GM18909 (cell line): ENCODE results near the gene BHLHE41.

Experiments
- ATAC-seq: cut with Tn5 transposase; IDR thresholded peaks from one replicate; pipeline ENCODE4 v1.9.1; 2021; ENCODE audit warnings: mild to moderate bottlenecking; ENCODE audit not compliant: unreplicated experiment, poor library complexity

The BHLHE41 gene

DNA sequence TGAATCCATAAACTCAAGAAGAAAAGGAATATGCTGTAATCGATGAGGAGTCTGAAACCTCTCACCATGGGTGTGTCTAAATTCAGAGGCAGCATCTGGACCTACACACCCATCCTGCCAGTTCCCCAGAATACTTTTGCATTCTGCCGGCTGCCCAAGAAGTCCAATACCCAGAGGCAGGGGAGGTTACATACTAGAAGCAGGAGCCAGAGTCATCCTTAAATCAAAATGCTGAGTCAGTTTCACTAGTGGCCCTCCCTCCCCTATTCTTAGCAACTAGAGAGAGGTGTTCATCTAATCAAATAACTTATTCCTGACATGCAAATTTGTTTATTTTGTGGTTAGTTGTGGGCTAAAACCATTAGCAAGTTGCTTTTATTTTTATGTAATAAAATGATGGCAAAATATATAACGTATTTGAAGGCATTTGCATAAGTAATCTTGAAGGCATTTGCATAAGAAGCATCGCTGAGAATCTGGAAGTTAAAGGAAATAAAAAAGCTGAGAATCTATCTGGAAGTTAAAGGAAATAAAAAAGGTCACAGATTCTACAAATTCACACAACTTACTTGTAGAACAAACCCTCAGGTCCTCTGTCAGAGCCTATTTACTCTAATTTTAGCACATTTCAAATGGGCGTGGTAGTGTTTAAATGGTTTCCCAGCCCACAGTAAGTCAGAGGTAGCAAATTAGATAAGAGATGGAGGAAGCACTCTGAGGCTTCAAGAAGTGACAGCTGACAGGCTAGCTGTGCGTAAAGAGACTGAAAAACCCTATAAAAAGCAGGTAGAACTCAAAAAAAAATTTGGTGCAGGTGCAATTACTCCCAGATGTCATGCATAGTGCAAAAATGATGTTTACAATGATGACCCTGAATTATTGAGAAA, 7.8 kb downstream of the BHLHE41 start:
- no peak for ATAC-seq

DNA sequence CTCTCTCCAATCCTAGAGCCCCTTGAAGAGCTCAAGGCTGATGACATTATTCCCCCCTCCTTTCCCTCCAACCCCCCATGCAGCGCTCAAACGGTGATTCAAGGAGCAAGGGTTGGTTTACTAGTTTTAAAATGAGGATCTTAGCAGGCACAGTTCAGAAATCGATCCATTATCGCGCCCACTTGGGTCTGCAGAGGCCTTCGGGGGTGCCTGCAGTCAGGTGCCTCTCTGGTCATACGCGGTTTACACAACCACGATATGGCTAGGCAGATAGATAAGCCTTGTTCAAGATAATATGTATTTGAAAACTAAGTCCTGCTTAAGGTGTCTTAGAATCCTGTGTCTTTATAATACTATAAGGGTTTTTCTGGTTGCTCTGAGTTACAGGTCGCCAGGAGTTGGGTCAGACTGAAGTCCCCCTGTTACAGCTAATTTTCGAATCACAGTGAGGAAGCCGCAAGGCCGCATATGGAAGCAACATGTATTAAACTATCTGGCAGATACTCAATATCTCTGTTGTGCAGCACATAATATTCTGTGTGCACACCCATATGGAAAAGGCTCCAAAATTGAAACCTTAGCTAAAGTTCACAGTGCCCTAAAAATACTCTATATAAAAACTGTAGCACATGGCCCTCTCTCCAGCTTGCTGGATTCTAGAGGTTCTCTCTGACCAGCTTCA, 10.0 kb downstream of the BHLHE41 start:
- ATAC-seq: no peak

DNA sequence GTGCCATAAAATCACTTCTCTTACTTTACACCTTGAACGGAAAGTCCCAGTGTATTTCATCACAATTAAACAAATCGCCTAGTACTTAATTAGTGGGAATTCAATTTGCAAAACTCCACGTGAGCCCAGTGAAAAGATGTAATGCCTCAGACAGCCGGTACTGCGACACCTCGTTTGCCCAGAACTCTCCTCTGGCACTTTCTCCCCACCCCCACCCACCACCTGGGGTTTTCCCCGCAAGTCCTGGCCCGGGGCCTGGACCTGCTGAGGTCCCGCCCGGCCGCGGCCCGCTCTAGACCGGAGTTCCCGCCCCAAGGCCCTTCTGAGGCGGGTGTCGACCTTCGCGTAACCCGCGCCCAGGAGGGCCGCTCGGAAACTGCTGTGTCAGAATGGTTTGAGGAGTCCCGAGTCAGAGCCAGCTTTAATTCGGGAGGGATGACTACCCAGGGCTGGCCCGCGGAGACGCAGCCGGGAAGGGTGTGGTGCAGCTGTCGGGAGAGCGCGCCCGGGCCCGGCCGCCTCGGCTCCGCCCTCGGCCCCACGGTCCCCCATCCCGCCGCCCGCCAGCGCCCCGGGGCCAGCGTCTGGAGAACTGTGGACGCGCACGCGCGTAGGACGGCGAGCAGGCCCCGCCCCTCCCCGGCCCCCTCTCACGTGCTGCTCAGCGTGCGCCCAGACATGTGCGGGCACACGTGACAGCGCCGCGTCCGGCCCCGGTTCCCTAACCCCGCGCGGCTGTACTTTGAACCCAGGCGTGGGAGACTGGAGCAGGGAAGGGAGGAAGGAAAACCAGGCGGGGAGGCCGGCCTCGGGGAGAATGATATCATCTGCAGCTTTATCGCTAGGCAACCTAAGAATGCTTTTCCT, 10.8 kb downstream of the BHLHE41 start:
- peak; percentile 68 for ATAC-seq

GRCh38 chr12:26113181-26113654, 11.6 kb downstream of the BHLHE41 start:
- no peak for ATAC-seq

GRCh38 chr12:26112703-26113147, 12.1 kb downstream of the BHLHE41 start:
- no peak for ATAC-seq

- no peak for ATAC-seq
Measured at GRCh38 chr12:26112232-26112631, 12.6 kb downstream of the BHLHE41 start.

- no peak for ATAC-seq
Measured at GRCh38 chr12:26109343-26109881, 15.4 kb downstream of the BHLHE41 start.

- no peak for ATAC-seq
Measured at GRCh38 chr12:26108915-26109314, 15.9 kb downstream of the BHLHE41 start.

DNA sequence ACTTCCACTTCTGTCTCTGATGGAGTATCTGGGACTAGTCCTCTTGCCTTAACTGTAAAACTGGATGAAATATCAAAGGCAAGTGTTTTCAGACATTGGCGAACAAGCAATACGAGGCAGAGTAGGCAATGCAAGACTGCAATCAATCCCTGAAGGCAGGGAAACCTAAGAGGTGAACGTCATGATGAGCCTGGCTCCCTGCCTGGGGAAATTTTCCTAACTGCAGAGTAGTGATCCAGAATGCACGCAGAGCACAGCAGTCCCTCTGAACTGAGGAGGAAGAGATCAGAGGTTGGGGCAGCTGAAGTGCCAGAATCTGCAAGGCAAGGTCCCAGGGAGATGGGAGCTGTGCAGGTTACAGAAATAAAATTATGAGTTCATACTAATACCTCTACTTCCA, 18.5 kb downstream of the BHLHE41 start:
- ATAC-seq: no peak

- no peak for ATAC-seq
Measured at GRCh38 chr12:26102953-26103352, 21.9 kb downstream of the BHLHE41 start.

- ATAC-seq: no peak
Measured at GRCh38 chr12:26101763-26102162, 23.1 kb downstream of the BHLHE41 start.

DNA sequence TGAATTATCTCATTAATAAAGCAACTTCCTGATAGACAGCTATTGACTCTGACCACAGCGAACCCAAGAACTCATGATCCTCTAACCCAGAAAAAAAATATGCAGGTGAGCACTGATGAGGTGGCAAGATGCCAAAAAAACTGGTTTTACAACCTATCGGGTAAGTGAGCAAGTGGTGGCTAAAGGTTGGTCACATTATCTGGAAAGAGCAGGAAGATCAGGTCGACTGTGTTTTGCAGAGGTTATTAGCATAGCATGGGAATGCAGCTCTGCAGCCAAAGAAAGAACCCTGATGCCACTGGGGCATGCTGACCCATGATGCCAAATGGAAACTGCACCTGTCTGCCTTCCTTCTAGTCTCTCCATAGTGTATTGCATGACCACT, 23.5 kb downstream of the BHLHE41 start:
- no peak for ATAC-seq

DNA sequence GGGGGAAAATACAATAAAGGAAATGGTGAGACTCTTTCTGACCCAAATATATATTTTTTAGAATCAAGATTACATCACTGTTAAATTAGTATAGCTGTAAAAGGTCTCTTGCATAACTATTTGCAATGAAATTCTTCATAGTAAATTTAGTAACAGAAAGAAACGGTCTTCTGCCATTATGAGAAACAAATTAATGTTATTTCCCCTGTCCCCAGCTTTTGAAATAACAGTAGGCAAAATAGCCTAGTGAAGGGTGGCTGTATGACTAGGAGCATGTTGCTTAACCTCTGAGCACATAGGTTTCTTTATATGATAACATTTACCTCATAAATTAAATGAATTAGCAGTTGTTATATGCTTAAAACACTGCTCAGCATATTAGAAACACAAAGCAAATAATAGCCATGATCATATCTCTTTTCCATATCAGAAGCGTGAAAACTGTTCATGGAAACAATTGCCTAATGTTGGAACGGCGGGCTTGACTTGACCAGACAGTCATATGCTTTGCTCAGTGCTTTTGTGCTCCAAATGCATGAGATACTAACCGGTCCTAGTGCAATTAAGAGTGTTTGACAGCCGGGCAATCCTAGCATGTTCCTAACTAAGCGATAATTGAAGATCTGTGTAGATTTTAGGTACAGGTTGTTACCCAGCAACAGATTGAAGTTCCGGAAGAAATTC, 24.0 kb downstream of the BHLHE41 start:
- ATAC-seq: no peak

DNA sequence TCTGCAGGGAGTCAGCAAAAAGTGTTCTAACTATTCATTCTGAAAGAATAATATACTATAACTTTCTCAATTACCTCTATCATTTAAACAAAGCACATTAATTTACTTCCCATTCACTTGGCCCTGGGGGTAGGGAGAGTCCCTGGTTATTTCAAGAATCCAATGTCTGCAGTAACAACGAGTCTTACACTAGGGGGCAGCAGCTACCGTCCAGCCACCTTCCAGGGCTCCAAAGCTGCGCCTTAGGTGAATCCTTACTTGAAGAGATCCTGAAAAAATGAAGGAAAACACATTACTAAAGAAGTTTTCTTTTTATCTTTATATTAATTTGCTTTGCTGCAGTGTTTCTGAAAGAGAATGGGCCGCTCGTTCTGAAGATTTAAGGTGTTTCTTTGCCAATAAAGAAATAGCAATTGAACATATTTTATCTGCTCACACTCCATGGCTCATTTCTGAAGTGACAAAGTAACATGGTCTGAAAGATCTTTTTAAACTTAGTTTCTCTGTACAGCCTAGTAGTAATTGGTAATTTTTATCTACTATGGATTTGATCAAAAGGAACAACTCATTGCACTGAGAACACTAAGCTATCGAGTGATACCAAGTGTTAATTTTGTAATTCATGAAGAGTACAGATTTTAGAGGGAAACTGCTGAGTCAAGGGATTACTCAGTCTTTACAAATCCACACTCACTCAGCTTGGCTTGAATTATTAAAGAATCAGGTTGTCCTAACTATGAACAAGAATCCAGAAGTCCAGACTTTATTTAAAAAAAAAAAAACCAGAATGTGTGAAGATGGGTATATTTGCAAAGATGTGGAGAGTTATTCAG, 27.6 kb downstream of the BHLHE41 start:
- ATAC-seq: no peak

DNA sequence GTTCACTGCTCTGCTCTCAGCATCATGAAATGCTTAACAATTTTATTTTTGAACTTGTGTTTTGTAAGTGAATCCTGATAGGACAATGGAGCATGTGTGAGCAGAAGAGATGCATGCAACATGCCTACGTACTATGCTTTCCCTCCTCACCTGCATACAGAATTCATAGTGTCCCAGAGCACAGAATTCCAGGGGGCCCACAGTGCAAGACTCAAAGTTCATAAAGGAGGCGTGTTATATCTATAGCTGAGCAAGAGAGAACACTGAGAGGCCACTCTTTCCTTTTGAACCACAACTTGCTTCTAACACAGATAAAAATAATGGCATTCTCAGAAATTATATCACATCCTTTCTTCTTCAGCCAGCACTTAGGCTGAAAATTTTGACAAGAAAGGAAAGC, 28.8 kb downstream of the BHLHE41 start:
- ATAC-seq: no peak

DNA sequence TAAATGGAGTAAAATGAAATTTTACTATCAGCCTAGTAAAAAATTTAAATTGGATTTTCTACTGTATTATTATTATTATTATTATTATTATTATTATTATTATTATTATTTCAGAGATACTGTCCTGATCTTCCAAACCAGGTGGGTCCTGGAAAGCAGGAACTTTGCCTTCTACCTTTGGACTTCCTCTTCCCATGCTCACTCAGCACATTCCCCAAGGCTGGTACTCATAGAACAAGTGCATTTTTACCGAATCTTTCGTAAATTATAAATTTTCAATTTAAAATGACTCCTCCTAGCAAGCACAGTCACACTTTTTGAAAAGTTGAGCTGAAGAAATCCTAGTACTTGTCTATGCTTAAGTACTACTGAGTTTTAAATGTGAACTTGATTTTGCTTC, 29.7 kb downstream of the BHLHE41 start:
- ATAC-seq: no peak

GRCh38 chr12:26092346-26093105, 32.3 kb downstream of the BHLHE41 start:
- ATAC-seq: no peak

DNA sequence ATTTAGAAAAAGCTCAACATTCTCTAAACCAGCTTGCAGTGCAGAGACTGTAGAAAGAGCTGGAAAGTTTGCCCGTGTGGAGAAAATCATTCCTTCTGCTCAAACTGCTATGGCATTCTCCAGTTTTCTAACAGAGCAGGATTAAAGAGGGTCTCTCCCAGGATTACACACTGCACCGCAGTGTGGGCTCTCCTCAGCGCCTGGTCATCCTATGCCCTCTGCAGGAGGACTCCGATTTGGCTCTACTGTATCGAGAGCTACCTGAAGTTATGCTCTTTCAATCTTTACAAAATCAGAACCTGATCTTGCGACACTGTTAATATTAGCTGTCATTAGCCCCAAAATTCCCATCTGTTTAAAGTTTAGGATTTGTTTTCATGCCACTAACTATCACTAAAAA, 33.0 kb downstream of the BHLHE41 start:
- no peak for ATAC-seq
